Measurements from ENCODE around the gene COL24A1. TPM values are rescaled to one million over a fixed set of nuclear protein-coding genes. Genes with fewer than 3 reads are reported as not detected.
A peak's percentile ranks its signal among the peaks of the same experiment; 100 is the strongest.

Gene COL24A1
- total RNA-seq, 1 donor from 2014 or later: 0.11 TPM

GRCh38 chr1:86035101-86035500 lies 121.5 kb downstream of the COL24A1 start:
- no peaks in the 10 kb centered on the region for H3K36me3 ChIP-seq
- H3K27me3 ChIP-seq: no peaks in the 10 kb centered on the region
- TF ChIP-seq CTCF (IDR thresholded peaks at IDR 0.05): no peak
- DNase-seq (ENCODE audit: low spot score in 2 of 2): no peak
- no peak overlapping the region for H3K4me3 ChIP-seq
- no peaks in the 10 kb centered on the region for H3K4me1 ChIP-seq
- no peak overlapping the region for H3K27ac ChIP-seq
- intact Hi-C loops (cut with DNase I): no loop called here
- no peaks in the 10 kb centered on the region for H3K9me3 ChIP-seq

DNA sequence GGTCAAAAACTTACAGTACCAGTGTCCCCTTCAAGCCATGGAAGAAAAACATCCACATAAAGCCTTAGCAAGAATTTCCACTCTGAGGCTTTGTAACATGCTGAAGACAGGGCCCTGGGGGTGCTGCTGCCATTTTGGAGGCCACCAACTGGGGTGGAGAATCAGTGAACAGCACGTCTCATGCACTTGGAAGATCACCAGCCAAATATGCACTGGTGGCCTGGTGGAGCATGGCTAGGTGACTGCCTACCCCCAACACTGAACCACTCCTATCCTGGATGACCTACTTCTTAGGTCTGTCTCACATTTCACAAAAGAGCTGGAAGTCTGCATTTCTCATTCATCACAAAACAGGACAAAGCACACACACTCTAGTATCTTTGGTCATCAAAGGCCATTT lies 126.4 kb downstream of the COL24A1 start:
- H3K27ac ChIP-seq: no peak overlapping the region
- DNase-seq (ENCODE audit: low spot score in 2 of 2): no peak
- H3K4me1 ChIP-seq: no peaks in the 10 kb centered on the region
- H3K9me3 ChIP-seq: no peaks in the 10 kb centered on the region
- H3K36me3 ChIP-seq: no peaks in the 10 kb centered on the region
- no peak overlapping the region for H3K4me3 ChIP-seq
- TF ChIP-seq CTCF (IDR thresholded peaks at IDR 0.05): no peak
- intact Hi-C loops (cut with DNase I): no loop called here
- H3K27me3 ChIP-seq: no peaks in the 10 kb centered on the region

GRCh38 chr1:86018283-86018923 lies 138.2 kb downstream of the COL24A1 start:
- no peaks in the 10 kb centered on the region for H3K36me3 ChIP-seq
- DNase-seq (ENCODE audit: low spot score in 2 of 2): no peak
- no peak overlapping the region for H3K4me3 ChIP-seq
- intact Hi-C loops (cut with DNase I): loop anchor here (5.0 kb wide), 1 partner anchor 711 kb away; no protein-coding TSS in a partner anchor
- TF ChIP-seq CTCF (IDR thresholded peaks at IDR 0.05): peak; percentile 19 to 65 (median 54)
- no peaks in the 10 kb centered on the region for H3K4me1 ChIP-seq
- no peak overlapping the region for H3K27ac ChIP-seq
- no peaks in the 10 kb centered on the region for H3K9me3 ChIP-seq
- H3K27me3 ChIP-seq: no peaks in the 10 kb centered on the region

GRCh38 chr1:86016076-86016759 lies 140.4 kb downstream of the COL24A1 start:
- no peak for DNase-seq (ENCODE audit: low spot score in 2 of 2)
- no peak overlapping the region for H3K4me3 ChIP-seq
- no peaks in the 10 kb centered on the region for H3K27me3 ChIP-seq
- H3K27ac ChIP-seq: no peak overlapping the region
- H3K36me3 ChIP-seq: no peaks in the 10 kb centered on the region
- no peak for TF ChIP-seq CTCF (IDR thresholded peaks at IDR 0.05)
- no peaks in the 10 kb centered on the region for H3K9me3 ChIP-seq
- intact Hi-C loops (cut with DNase I): loop anchor here (5.0 kb wide), 1 partner anchor 709 kb away; no protein-coding TSS in a partner anchor
- no peaks in the 10 kb centered on the region for H3K4me1 ChIP-seq

- intact Hi-C loops (cut with DNase I): loop anchor here (5.0 kb wide), 1 partner anchor 708 kb away; no protein-coding TSS in a partner anchor
- no peak for TF ChIP-seq CTCF (IDR thresholded peaks at IDR 0.05)
- no peaks in the 10 kb centered on the region for H3K36me3 ChIP-seq
- no peak overlapping the region for H3K4me3 ChIP-seq
- no peak overlapping the region for H3K27ac ChIP-seq
- H3K9me3 ChIP-seq: no peaks in the 10 kb centered on the region
- H3K4me1 ChIP-seq: no peaks in the 10 kb centered on the region
- DNase-seq (ENCODE audit: low spot score in 2 of 2): no peak
- no peaks in the 10 kb centered on the region for H3K27me3 ChIP-seq
These were observed 141.2 kb downstream of the COL24A1 start for GRCh38 chr1:86015375-86015774.
